ENCODE measurements around the gene PTPRN2.

The PTPRN2 gene

DNA sequence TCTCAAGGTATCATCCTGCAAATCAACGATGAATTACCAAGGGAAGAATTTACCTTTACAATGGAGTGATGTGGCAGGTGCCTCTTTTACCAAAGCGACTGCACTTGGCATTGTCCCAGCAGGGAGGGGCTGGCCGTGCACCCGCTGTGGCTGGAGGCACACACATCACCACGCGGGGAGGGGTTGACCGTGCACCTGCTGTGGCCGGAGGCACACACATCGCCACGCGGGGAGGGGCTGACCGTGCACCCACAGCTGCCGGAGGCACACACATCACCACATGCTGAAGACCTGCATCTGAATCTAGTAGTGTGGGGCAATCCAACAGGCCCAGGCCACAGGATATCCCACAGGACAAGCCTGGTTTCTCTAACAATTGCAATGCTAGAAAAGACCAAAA, 757.3 kb downstream of the PTPRN2 start:
- Histone ChIP-seq H3K4me1 (no peaks in the 10 kb centered on the region), H3K4me2 (ENCODE audit: low read length) (no peak overlapping the region), H3K9me3 (ENCODE audit: control insufficient read depth, low read length) (no peaks in the 10 kb centered on the region), H3K79me2 (no peaks in the 10 kb centered on the region), H3K36me3 (ENCODE audit: control insufficient read depth, insufficient read depth, low read length) (no peaks in the 10 kb centered on the region), H3K4me3 (ENCODE audit: low read depth, low read length) (no peak overlapping the region), H2AFZ (no peak overlapping the region), H3K9ac (no peak overlapping the region), H3K27ac (no peak overlapping the region), H3K27me3 (ENCODE audit: control insufficient read depth, insufficient read depth, low read length) (no peaks in the 10 kb centered on the region)
- TF ChIP-seq, protein P1, sequence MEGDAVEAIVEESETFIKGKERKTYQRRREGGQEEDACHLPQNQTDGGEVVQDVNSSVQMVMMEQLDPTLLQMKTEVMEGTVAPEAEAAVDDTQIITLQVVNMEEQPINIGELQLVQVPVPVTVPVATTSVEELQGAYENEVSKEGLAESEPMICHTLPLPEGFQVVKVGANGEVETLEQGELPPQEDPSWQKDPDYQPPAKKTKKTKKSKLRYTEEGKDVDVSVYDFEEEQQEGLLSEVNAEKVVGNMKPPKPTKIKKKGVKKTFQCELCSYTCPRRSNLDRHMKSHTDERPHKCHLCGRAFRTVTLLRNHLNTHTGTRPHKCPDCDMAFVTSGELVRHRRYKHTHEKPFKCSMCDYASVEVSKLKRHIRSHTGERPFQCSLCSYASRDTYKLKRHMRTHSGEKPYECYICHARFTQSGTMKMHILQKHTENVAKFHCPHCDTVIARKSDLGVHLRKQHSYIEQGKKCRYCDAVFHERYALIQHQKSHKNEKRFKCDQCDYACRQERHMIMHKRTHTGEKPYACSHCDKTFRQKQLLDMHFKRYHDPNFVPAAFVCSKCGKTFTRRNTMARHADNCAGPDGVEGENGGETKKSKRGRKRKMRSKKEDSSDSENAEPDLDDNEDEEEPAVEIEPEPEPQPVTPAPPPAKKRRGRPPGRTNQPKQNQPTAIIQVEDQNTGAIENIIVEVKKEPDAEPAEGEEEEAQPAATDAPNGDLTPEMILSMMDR (IDR thresholded peaks at IDR 0.05): no peak

DNA sequence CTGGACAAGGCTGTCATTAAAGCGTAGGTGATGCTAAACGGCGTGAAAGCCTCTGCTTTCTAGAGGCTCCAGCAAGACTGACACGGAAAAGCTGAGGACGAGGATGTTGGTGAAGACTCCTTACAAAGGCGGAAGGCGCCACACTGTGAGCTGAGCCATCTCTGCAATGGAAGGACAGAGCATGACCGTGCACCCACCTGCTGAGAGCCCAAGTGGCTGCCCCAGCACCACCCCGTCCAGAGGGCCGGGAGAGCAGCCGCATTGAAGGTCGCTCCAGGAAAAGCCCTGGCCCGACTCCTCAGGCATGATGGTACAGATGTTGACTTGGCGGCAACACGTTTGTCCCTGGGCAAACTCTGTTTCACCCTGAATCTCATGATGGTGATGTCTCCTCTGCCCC, 758.1 kb downstream of the PTPRN2 start:
- no peaks in the 10 kb centered on the region for H3K9me3 ChIP-seq (ENCODE audit: control insufficient read depth, low read length)
- H3K9ac ChIP-seq: no peak overlapping the region
- no peak overlapping the region for H2AFZ ChIP-seq
- TF ChIP-seq, protein P1 (IDR thresholded peaks at IDR 0.05): no peak
- H3K79me2 ChIP-seq: no peaks in the 10 kb centered on the region
- no peaks in the 10 kb centered on the region for H3K36me3 ChIP-seq (ENCODE audit: control insufficient read depth, insufficient read depth, low read length)
- no peaks in the 10 kb centered on the region for H3K4me1 ChIP-seq
- H3K4me2 ChIP-seq (ENCODE audit: low read length): no peak overlapping the region
- no peak overlapping the region for H3K27ac ChIP-seq
- no peak overlapping the region for H3K4me3 ChIP-seq (ENCODE audit: low read depth, low read length)
- no peaks in the 10 kb centered on the region for H3K27me3 ChIP-seq (ENCODE audit: control insufficient read depth, insufficient read depth, low read length)

DNA sequence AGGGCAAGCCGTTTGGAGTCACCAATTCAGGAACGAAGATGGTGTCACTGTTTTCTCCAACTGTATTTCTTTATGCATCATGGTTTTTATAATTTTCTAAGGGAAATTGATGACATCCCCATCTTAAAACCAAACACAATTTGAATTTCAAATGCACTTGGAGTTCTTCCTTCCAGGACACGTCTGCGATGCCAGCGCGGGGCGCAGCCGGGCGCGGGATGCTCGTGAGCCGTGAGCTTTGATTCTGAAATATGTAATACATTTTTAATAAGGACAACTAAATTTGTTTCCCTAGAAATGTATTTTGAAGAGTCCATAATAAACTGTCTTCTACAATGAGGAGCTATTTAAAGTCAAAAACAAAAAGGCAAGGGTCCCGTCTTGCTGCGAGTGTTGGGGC, 758.7 kb downstream of the PTPRN2 start:
- Histone ChIP-seq H3K79me2 (no peaks in the 10 kb centered on the region), H2AFZ (no peak overlapping the region), H3K9ac (no peak overlapping the region), H3K4me3 (ENCODE audit: low read depth, low read length) (no peak overlapping the region), H3K9me3 (ENCODE audit: control insufficient read depth, low read length) (no peaks in the 10 kb centered on the region), H3K36me3 (ENCODE audit: control insufficient read depth, insufficient read depth, low read length) (no peaks in the 10 kb centered on the region), H3K27ac (no peak overlapping the region), H3K27me3 (ENCODE audit: control insufficient read depth, insufficient read depth, low read length) (no peaks in the 10 kb centered on the region), H3K4me2 (ENCODE audit: low read length) (no peak overlapping the region), H3K4me1 (no peaks in the 10 kb centered on the region)
- TF ChIP-seq, protein P1 (IDR thresholded peaks at IDR 0.05): no peak

DNA sequence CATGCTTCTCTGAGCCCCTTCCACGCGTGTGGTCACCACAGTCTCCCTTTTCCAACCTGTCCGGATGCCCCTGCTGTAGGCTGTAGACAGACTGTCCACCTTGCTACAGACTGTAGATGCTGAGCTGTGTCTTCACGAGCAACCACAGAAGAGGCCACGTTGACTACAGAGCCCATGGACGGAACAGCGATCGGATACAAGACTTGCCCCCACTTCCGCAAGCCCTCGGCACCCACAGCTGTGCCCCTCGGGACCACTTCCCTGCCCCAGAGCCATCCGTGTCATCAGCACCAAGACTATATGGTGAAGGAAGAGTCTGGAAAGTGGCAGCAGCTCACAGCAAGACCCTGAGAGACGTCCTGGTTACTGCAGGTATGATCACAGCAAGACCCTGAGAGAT, 759.4 kb downstream of the PTPRN2 start:
- H3K9ac ChIP-seq: no peak overlapping the region
- no peaks in the 10 kb centered on the region for H3K36me3 ChIP-seq (ENCODE audit: control insufficient read depth, insufficient read depth, low read length)
- H3K4me3 ChIP-seq (ENCODE audit: low read depth, low read length): no peak overlapping the region
- TF ChIP-seq, protein P1 (IDR thresholded peaks at IDR 0.05): no peak
- H3K4me1 ChIP-seq: no peaks in the 10 kb centered on the region
- H3K27me3 ChIP-seq (ENCODE audit: control insufficient read depth, insufficient read depth, low read length): no peaks in the 10 kb centered on the region
- H3K27ac ChIP-seq: no peak overlapping the region
- no peaks in the 10 kb centered on the region for H3K79me2 ChIP-seq
- H3K4me2 ChIP-seq (ENCODE audit: low read length): no peak overlapping the region
- no peak overlapping the region for H2AFZ ChIP-seq
- no peaks in the 10 kb centered on the region for H3K9me3 ChIP-seq (ENCODE audit: control insufficient read depth, low read length)

DNA sequence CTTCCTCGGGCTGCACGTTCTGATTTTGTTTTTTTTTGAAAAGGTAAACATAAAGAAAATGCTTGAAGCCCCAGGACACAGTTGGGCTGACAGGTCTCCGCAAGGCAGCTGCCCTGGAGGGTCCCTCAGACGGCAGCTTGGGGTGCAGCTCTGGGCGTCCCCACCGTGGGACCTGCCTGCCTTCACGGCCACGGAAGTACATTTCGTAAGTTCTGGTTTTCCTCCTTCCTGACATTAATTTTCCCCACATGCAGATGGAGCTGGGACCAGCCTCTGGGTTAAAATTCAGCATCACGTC, 759.8 kb downstream of the PTPRN2 start:
- H3K4me2 ChIP-seq (ENCODE audit: low read length): no peak overlapping the region
- no peaks in the 10 kb centered on the region for H3K27me3 ChIP-seq (ENCODE audit: control insufficient read depth, insufficient read depth, low read length)
- H3K9me3 ChIP-seq (ENCODE audit: control insufficient read depth, low read length): no peaks in the 10 kb centered on the region
- no peaks in the 10 kb centered on the region for H3K79me2 ChIP-seq
- no peak overlapping the region for H3K9ac ChIP-seq
- H2AFZ ChIP-seq: no peak overlapping the region
- no peaks in the 10 kb centered on the region for H3K36me3 ChIP-seq (ENCODE audit: control insufficient read depth, insufficient read depth, low read length)
- H3K27ac ChIP-seq: no peak overlapping the region
- no peak overlapping the region for H3K4me3 ChIP-seq (ENCODE audit: low read depth, low read length)
- no peaks in the 10 kb centered on the region for H3K4me1 ChIP-seq
- TF ChIP-seq, protein P1 (IDR thresholded peaks at IDR 0.05): no peak

Data from parathyroid adenoma (tissue), 2 donors.